Epithelial cell of proximal tubule (primary cell): ENCODE measurements around the gene CHMP4B. TPM values are rescaled to one million over a fixed set of nuclear protein-coding genes. Genes with fewer than 3 reads are reported as not detected.

ENCODE experiments used
- DNase-seq: peaks from one replicate; pipeline ENCODE4 v3.0.0-alpha.2; 2011; ENCODE audit warnings: low read depth
- H3K4me3 ChIP-seq: 2 replicates; pipeline ENCODE4 v1.5.1; 2011; ENCODE audit warnings: low read depth, mild to moderate bottlenecking, low read length
- total RNA-seq: library from RNA; depleted of rRNA; stranded (reverse); fragments of >200 nt; gene quantifications from 2 replicates; pipeline ENCODE4 v1.2.3, GENCODE V29; 2015
- TF ChIP-seq, protein P1 (sequence below): conservative IDR thresholded peaks from 2 replicates; pipeline ENCODE4 v1.5.1; 2012; ENCODE audit warnings: low read depth, mild to moderate bottlenecking, low read length

CHMP4B gene
- total RNA-seq, 1 donor from 2014 or later = 41.3 TPM

- TF ChIP-seq, protein P1, sequence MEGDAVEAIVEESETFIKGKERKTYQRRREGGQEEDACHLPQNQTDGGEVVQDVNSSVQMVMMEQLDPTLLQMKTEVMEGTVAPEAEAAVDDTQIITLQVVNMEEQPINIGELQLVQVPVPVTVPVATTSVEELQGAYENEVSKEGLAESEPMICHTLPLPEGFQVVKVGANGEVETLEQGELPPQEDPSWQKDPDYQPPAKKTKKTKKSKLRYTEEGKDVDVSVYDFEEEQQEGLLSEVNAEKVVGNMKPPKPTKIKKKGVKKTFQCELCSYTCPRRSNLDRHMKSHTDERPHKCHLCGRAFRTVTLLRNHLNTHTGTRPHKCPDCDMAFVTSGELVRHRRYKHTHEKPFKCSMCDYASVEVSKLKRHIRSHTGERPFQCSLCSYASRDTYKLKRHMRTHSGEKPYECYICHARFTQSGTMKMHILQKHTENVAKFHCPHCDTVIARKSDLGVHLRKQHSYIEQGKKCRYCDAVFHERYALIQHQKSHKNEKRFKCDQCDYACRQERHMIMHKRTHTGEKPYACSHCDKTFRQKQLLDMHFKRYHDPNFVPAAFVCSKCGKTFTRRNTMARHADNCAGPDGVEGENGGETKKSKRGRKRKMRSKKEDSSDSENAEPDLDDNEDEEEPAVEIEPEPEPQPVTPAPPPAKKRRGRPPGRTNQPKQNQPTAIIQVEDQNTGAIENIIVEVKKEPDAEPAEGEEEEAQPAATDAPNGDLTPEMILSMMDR = no peak
- DNase-seq = no peak
- H3K4me3 ChIP-seq = no peak overlapping the region
Observed at GRCh38 chr20:33825340-33826269, 14.5 kb downstream of the CHMP4B start.

DNA sequence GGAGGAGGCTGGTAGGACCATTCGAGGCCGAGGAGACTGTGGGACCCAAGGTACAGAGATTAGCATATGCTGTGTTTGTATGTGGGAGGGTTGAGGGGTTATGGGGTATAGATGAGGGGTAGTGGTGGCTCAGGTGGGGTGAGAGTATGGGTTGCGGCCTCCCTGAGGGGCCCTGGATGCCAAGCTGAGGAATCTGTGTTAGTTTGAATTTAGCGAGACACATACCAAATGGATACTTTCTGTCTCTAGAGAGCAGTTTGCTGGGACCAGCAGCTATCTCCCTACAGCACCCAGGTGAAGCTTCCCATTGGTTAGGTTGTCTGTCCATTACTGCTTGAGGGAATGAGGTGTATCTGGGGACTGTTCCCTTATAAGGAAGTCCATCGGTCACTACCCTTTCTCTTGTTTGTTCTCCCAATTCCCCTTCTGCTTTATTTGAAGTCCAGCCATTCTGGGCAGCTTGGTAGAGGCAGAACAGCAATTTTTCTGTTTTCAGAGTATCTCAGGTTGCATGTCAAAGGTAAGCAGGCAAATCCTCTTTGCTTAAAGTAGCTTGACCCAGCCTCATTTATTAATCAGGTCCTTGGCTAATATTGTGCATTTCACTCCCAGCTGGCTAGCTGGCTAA is 15.2 kb downstream of the CHMP4B start:
- TF ChIP-seq, protein P1 = no peak
- no peak overlapping the region for H3K4me3 ChIP-seq
- DNase-seq = no peak

DNA sequence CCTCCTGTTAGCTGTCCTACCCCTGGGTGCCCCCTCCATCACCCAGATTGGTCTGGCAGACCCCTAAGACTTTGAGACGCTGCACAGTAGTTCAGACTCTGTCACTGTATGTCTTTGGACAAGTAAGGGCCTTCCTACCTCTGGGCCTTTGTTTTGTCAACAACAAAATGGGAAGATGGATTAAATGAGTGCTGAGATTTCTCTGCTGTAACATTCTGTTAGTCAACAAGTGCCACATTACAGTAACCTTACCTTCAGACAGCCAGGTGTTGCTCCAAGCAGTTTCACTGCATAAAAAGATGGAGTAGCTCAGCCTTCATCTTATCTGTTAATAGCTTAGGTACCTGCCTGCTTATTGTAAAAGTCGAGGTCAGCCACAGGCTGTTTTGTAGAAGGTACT is 16.0 kb downstream of the CHMP4B start:
- no peak overlapping the region for H3K4me3 ChIP-seq
- no peak for DNase-seq
- TF ChIP-seq, protein P1 = no peak

GRCh38 chr20:33827634-33828325 is 16.6 kb downstream of the CHMP4B start:
- no peak for DNase-seq
- H3K4me3 ChIP-seq = no peak overlapping the region
- TF ChIP-seq, protein P1 = no peak

DNA sequence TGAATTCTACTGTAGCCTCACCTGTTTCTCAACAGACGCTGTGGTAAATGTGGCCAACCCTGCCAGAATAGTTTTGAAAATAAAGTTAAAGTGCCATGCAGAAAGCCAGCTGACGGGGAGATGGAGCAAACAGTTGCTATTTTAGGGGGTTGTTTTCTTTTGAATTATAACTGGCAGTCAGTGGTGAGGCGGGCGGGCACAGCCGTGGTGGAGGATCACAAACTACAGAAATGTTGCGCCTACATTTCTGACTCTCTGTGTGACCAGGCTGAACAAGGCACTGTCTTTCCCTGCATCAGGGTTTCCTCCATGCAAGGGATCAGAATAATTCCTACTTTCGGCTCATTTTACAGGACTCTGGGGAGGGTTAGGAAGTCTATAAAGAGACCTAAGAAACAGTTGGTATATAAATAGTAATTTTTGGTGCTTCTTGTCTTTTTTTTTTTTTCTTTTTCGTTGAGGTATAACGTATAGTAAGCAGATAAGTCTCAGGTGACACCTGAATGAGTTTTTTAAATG is 17.2 kb downstream of the CHMP4B start:
- no peak for DNase-seq
- no peak overlapping the region for H3K4me3 ChIP-seq
- TF ChIP-seq, protein P1 = no peak

- TF ChIP-seq, protein P1 = no peak
- no peak overlapping the region for H3K4me3 ChIP-seq
Observed at GRCh38 chr20:33828967-33829560, 17.9 kb downstream of the CHMP4B start.

More at GRCh38 chr20:33828967-33829560, 17.9 kb downstream of the CHMP4B start:
- no peak for DNase-seq
